SK-N-SH treated with all-trans-retinoic acid at 6 μM for 48 hours (cell line): Measurements from ENCODE around the gene HADH.

Source experiments
- ATAC-seq: fragments of 200-7000 bp; cut with Tn5 transposase; 3 replicates; pipeline ENCODE4 v1.9.1; 2020; ENCODE audit warnings: mild to moderate bottlenecking, moderate library complexity
- ARNTL ChIP-seq: fragments of 450-650 bp; formaldehyde crosslinking; IDR thresholded peaks from 2 replicates; pipeline ENCODE4 v1.5.0; 2020; ENCODE audit warnings: low read depth, mild to moderate bottlenecking, moderate library complexity, borderline replicate concordance
- BACH2 ChIP-seq: fragments of 250-450 bp; sonication (Bioruptor Pico); IDR thresholded peaks from 2 replicates; pipeline ENCODE4 v1.9.0; 2021; ENCODE audit warnings: mild to moderate bottlenecking, borderline replicate concordance
- GLIS3 ChIP-seq: fragments of 250-450 bp; sonication (Bioruptor Pico); IDR thresholded peaks from 2 replicates; pipeline ENCODE4 v1.5.0; 2020; ENCODE audit warnings: mild to moderate bottlenecking, moderate library complexity
- ISL1 ChIP-seq: fragments of 250-450 bp; sonication (Bioruptor Pico); IDR thresholded peaks from 2 replicates; pipeline ENCODE4 v2.1.2; 2022; ENCODE audit warnings: mild to moderate bottlenecking, moderate library complexity
- OSR1 ChIP-seq: fragments of 250-450 bp; sonication (Bioruptor Pico); IDR thresholded peaks from 2 replicates; pipeline ENCODE4 v1.8.0; 2022; ENCODE audit warnings: moderate library complexity, mild to moderate bottlenecking, inconsistent platforms
- PPARA ChIP-seq: fragments of 250-450 bp; sonication (Bioruptor Pico); IDR thresholded peaks from 2 replicates; pipeline ENCODE4 v1.5.0; 2020; ENCODE audit warnings: mild to moderate bottlenecking, borderline replicate concordance
- RARB ChIP-seq: fragments of 250-450 bp; sonication (Bioruptor Pico); IDR thresholded peaks from 2 replicates; pipeline ENCODE4 v1.8.0; 2021; ENCODE audit warnings: mild to moderate bottlenecking, moderate library complexity
- SNAI2 ChIP-seq: fragments of 250-450 bp; sonication (Bioruptor Pico); IDR thresholded peaks from 2 replicates; pipeline ENCODE4 v1.5.0; 2020; ENCODE audit warnings: mild to moderate bottlenecking, moderate library complexity
- TCF4 ChIP-seq: fragments of 250-450 bp; sonication (Bioruptor Pico); IDR thresholded peaks from 2 replicates; pipeline ENCODE4 v1.8.0; 2021; ENCODE audit warnings: mild to moderate bottlenecking, moderate library complexity, borderline replicate concordance
- ZC3H10 ChIP-seq: fragments of 250-450 bp; sonication (Bioruptor Pico); IDR thresholded peaks from 2 replicates; pipeline ENCODE4 v1.5.1; 2021; ENCODE audit warnings: mild to moderate bottlenecking, moderate library complexity
- ZFP30 ChIP-seq: fragments of 450-650 bp; formaldehyde crosslinking; IDR thresholded peaks from 2 replicates; pipeline ENCODE4 v1.5.0; 2022; ENCODE audit warnings: mild to moderate bottlenecking, moderate library complexity
- ZNF565 ChIP-seq: fragments of 450-650 bp; formaldehyde crosslinking; conservative IDR thresholded peaks from 2 replicates; pipeline ENCODE4 v1.5.0; 2020; ENCODE audit warnings: low read depth, mild to moderate bottlenecking, moderate library complexity
- ZNF70 ChIP-seq: fragments of 450-650 bp; formaldehyde crosslinking; IDR thresholded peaks from 2 replicates; pipeline ENCODE4 v1.5.0; 2020; ENCODE audit warnings: mild to moderate bottlenecking, moderate library complexity
- ZNF8 ChIP-seq: fragments of 450-650 bp; formaldehyde crosslinking; IDR thresholded peaks from 2 replicates; pipeline ENCODE4 v1.5.0; 2020; ENCODE audit warnings: mild to moderate bottlenecking, moderate library complexity
- TF ChIP-seq, protein P1 (sequence below): fragments of 250-450 bp; sonication (Bioruptor Pico); IDR thresholded peaks from 2 replicates; pipeline ENCODE4 v1.5.0; 2020; ENCODE audit warnings: mild to moderate bottlenecking, moderate library complexity
- TF ChIP-seq, protein P2 (sequence below): fragments of 250-450 bp; sonication (Bioruptor Pico); IDR thresholded peaks from 2 replicates; pipeline ENCODE4 v1.5.1; 2020; ENCODE audit warnings: low read depth, mild to moderate bottlenecking, moderate library complexity
- TF ChIP-seq, protein P3 (sequence below): fragments of 250-450 bp; sonication (Bioruptor Pico); IDR thresholded peaks from 2 replicates; pipeline ENCODE4 v1.5.1; 2021; ENCODE audit warnings: mild to moderate bottlenecking, moderate library complexity
- TF ChIP-seq, protein P4 (sequence below): fragments of 250-450 bp; sonication (Bioruptor Pico); IDR thresholded peaks from 2 replicates; pipeline ENCODE4 v1.8.0; 2021; ENCODE audit warnings: low read depth, mild to moderate bottlenecking, moderate library complexity, borderline replicate concordance
- TF ChIP-seq, protein P5 (sequence below): fragments of 250-450 bp; sonication (Bioruptor Pico); IDR thresholded peaks from 2 replicates; pipeline ENCODE4 v1.8.0; 2020; ENCODE audit warnings: mild to moderate bottlenecking, moderate library complexity, borderline replicate concordance

Gene HADH

DNA sequence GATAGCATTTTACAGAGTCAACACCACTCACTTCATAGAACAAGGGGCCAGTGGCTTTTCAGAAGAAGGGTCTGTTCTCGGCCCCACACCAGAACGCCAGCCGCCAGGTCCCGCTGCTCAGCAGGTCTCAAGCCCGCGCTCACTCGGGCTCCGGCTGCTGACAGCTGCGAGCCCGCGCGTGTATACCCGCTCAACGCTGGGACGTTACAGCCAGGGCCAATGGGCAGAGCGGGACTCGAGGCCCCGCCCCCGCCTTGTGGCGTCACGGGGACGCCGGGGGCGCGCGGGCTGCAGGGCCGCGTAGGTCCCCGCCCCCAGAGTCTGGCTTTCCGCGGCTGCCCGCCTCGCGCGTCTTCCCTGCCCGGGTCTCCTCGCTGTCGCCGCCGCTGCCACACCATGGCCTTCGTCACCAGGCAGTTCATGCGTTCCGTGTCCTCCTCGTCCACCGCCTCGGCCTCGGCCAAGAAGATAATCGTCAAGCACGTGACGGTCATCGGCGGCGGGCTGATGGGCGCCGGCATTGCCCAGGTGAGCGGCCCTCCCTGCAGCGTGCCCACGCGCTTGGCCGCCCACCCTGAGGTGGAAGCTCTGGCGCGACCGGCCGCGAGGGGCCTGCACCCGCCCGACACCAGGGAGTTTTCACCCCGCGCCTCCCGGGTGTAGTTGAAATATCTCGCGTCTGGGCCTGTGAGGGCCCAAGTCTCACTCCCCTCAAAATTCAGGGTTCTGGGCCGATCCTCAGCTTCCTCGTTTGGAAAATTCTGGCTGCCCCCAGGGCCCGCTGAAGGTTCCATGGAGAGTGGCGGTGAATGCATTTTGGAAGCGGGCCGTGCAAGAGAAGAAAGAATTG lies at the start of gene HADH:
Gene HADH (plus strand): TSS at position 353 of the 850 bp plus-strand sequence. CDS start 44 bp downstream, at position 397.
- no peak for TF ChIP-seq ZFP30
- TF ChIP-seq TCF4 (CRISPR knock-in tag): no peak
- no peak for TF ChIP-seq RARB (CRISPR knock-in tag)
- TF ChIP-seq ZNF565 (CRISPR knock-in tag): no peak
- TF ChIP-seq ZC3H10: no peak
- TF ChIP-seq, protein P1, sequence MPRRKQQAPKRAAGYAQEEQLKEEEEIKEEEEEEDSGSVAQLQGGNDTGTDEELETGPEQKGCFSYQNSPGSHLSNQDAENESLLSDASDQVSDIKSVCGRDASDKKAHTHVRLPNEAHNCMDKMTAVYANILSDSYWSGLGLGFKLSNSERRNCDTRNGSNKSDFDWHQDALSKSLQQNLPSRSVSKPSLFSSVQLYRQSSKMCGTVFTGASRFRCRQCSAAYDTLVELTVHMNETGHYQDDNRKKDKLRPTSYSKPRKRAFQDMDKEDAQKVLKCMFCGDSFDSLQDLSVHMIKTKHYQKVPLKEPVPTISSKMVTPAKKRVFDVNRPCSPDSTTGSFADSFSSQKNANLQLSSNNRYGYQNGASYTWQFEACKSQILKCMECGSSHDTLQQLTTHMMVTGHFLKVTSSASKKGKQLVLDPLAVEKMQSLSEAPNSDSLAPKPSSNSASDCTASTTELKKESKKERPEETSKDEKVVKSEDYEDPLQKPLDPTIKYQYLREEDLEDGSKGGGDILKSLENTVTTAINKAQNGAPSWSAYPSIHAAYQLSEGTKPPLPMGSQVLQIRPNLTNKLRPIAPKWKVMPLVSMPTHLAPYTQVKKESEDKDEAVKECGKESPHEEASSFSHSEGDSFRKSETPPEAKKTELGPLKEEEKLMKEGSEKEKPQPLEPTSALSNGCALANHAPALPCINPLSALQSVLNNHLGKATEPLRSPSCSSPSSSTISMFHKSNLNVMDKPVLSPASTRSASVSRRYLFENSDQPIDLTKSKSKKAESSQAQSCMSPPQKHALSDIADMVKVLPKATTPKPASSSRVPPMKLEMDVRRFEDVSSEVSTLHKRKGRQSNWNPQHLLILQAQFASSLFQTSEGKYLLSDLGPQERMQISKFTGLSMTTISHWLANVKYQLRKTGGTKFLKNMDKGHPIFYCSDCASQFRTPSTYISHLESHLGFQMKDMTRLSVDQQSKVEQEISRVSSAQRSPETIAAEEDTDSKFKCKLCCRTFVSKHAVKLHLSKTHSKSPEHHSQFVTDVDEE (CRISPR knock-in tag): no peak
- TF ChIP-seq ZNF8 (CRISPR knock-in tag): no peak
- TF ChIP-seq BACH2: no peak
- no peak for TF ChIP-seq GLIS3 (CRISPR knock-in tag)
- TF ChIP-seq SNAI2 (CRISPR knock-in tag): no peak
- TF ChIP-seq, protein P2, sequence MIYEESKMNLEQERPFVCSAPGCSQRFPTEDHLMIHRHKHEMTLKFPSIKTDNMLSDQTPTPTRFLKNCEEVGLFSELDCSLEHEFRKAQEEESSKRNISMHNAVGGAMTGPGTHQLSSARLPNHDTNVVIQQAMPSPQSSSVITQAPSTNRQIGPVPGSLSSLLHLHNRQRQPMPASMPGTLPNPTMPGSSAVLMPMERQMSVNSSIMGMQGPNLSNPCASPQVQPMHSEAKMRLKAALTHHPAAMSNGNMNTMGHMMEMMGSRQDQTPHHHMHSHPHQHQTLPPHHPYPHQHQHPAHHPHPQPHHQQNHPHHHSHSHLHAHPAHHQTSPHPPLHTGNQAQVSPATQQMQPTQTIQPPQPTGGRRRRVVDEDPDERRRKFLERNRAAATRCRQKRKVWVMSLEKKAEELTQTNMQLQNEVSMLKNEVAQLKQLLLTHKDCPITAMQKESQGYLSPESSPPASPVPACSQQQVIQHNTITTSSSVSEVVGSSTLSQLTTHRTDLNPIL (CRISPR knock-in tag): no peak
- TF ChIP-seq OSR1: no peak
- no peak for TF ChIP-seq ARNTL (CRISPR knock-in tag)
- TF ChIP-seq, protein P3, sequence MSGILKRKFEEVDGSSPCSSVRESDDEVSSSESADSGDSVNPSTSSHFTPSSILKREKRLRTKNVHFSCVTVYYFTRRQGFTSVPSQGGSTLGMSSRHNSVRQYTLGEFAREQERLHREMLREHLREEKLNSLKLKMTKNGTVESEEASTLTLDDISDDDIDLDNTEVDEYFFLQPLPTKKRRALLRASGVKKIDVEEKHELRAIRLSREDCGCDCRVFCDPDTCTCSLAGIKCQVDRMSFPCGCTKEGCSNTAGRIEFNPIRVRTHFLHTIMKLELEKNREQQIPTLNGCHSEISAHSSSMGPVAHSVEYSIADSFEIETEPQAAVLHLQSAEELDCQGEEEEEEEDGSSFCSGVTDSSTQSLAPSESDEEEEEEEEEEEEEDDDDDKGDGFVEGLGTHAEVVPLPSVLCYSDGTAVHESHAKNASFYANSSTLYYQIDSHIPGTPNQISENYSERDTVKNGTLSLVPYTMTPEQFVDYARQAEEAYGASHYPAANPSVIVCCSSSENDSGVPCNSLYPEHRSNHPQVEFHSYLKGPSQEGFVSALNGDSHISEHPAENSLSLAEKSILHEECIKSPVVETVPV (CRISPR knock-in tag): no peak
- TF ChIP-seq, protein P4, sequence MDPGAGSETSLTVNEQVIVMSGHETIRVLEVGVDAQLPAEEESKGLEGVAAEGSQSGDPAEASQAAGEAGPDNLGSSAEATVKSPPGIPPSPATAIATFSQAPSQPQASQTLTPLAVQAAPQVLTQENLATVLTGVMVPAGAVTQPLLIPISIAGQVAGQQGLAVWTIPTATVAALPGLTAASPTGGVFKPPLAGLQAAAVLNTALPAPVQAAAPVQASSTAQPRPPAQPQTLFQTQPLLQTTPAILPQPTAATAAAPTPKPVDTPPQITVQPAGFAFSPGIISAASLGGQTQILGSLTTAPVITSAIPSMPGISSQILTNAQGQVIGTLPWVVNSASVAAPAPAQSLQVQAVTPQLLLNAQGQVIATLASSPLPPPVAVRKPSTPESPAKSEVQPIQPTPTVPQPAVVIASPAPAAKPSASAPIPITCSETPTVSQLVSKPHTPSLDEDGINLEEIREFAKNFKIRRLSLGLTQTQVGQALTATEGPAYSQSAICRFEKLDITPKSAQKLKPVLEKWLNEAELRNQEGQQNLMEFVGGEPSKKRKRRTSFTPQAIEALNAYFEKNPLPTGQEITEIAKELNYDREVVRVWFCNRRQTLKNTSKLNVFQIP (CRISPR knock-in tag): no peak
- ATAC-seq: peak; percentile 99

DNA sequence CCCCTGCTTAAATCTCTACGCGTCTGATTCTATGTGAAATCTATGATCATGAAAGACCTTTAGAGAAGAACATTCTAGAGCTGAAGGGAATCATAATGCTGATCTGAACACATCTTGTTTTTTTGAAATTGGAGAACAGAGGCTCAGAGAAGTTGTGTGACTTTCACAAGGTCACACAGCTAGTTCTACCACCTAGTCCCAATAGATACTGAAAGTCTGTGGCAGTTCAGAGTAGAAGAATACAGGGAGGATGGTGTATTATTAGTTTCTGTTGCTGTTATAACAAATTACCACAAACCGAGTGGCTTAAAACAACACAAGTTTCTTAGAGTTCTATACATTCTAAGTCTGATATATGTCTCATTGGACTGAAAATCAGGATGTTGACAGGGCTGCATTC lies 43.9 kb upstream of the HADH start:
- TF ChIP-seq SNAI2 (CRISPR knock-in tag) (no peak), BACH2 (no peak), ISL1 (CRISPR knock-in tag) (no peak), GLIS3 (CRISPR knock-in tag) (no peak), ZC3H10 (no peak), PPARA (CRISPR knock-in tag) (no peak), ZNF70 (no peak)
- TF ChIP-seq, protein P5, sequence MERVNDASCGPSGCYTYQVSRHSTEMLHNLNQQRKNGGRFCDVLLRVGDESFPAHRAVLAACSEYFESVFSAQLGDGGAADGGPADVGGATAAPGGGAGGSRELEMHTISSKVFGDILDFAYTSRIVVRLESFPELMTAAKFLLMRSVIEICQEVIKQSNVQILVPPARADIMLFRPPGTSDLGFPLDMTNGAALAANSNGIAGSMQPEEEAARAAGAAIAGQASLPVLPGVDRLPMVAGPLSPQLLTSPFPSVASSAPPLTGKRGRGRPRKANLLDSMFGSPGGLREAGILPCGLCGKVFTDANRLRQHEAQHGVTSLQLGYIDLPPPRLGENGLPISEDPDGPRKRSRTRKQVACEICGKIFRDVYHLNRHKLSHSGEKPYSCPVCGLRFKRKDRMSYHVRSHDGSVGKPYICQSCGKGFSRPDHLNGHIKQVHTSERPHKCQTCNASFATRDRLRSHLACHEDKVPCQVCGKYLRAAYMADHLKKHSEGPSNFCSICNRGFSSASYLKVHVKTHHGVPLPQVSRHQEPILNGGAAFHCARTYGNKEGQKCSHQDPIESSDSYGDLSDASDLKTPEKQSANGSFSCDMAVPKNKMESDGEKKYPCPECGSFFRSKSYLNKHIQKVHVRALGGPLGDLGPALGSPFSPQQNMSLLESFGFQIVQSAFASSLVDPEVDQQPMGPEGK (CRISPR knock-in tag): no peak
- TF ChIP-seq, protein P3 (CRISPR knock-in tag): no peak
- TF ChIP-seq, protein P2 (CRISPR knock-in tag): no peak
- no peak for ATAC-seq
